ENCODE measurements around the gene SELP. TPM values are rescaled to one million over a fixed set of nuclear protein-coding genes. Genes with fewer than 3 reads are reported as not detected.

Gene SELP
- total RNA-seq, 1 experiment from 2014 or later: not detected

- Histone ChIP-seq H3K4me2 (no peak overlapping the region), H2AFZ (no peak overlapping the region), H3K9me2 (ENCODE audit: insufficient read depth) (no peaks in the 10 kb centered on the region), H3K27ac (no peak overlapping the region), H3K4me1 (replicated peaks; ENCODE audit: insufficient read depth) (no peaks in the 10 kb centered on the region), H4K20me1 (ENCODE audit: insufficient read depth) (no peaks in the 10 kb centered on the region), H3K9me3 (ENCODE audit: insufficient read depth, low read depth) (no peaks in the 10 kb centered on the region), H3K36me3 (ENCODE audit: low read depth) (no peaks in the 10 kb centered on the region), H3F3A (ENCODE audit: insufficient read depth, low read depth) (no peaks in the 10 kb centered on the region), H3K79me2 (ENCODE audit: low read depth) (no peaks in the 10 kb centered on the region), H3K27me3 (ENCODE audit: insufficient read depth, low read depth) (no peaks in the 10 kb centered on the region), H3K4me3 (no peak overlapping the region)
- no TSS peak for BruUV-seq (replicated peaks)
- intact Hi-C loops (cut with micrococcal nuclease; ENCODE audit: unreplicated experiment): loop anchor here (1.0 kb wide), 2 partner anchors 162 to 259 kb away; no protein-coding TSS in a partner anchor
- CTCF ChIA-PET: interaction anchor here (0.5 kb wide), 1 partner anchor 36 kb away, joined by 3 read pairs; the partner anchor contains the start of gene F5
- POLR2A ChIA-PET (ENCODE audit: unreplicated experiment): no interaction called here
- peak in 1 of 2 experiments; percentile 51 for DNase-seq
- TF ChIP-seq CTCF (conservative IDR thresholded peaks at IDR 0.05) (peak; percentile 72), EZH2 (IDR thresholded peaks at IDR 0.05; ENCODE audit: low read depth) (no peak)
These were observed 79.6 kb downstream of the SELP start for GRCh38 chr1:169550294-169550693.

- no peaks in the 10 kb centered on the region for H3K79me2 ChIP-seq (ENCODE audit: low read depth)
- H3K4me3 ChIP-seq: no peak overlapping the region
- H3F3A ChIP-seq (ENCODE audit: insufficient read depth, low read depth): no peaks in the 10 kb centered on the region
- H3K4me2 ChIP-seq: no peak overlapping the region
- no peaks in the 10 kb centered on the region for H3K36me3 ChIP-seq (ENCODE audit: low read depth)
- H3K4me1 ChIP-seq (replicated peaks; ENCODE audit: insufficient read depth): no peaks in the 10 kb centered on the region
- CTCF ChIA-PET: interaction anchor here (0.7 kb wide), 1 partner anchor 853 kb away, joined by 8 read pairs; no protein-coding TSS in a partner anchor
- H4K20me1 ChIP-seq (ENCODE audit: insufficient read depth): no peaks in the 10 kb centered on the region
- TF ChIP-seq EZH2 (IDR thresholded peaks at IDR 0.05; ENCODE audit: low read depth) (no peak), CTCF (conservative IDR thresholded peaks at IDR 0.05) (no peak)
- H3K27ac ChIP-seq: no peak overlapping the region
- H2AFZ ChIP-seq: no peak overlapping the region
- DNase-seq: no peak
- H3K9me2 ChIP-seq (ENCODE audit: insufficient read depth): no peaks in the 10 kb centered on the region
- BruUV-seq (replicated peaks): no TSS peak
- intact Hi-C loops (cut with micrococcal nuclease; ENCODE audit: unreplicated experiment): loop anchor here (5.0 kb wide), 1 partner anchor 171 kb away; no protein-coding TSS in a partner anchor
- no peaks in the 10 kb centered on the region for H3K9me3 ChIP-seq (ENCODE audit: insufficient read depth, low read depth)
- no peaks in the 10 kb centered on the region for H3K27me3 ChIP-seq (ENCODE audit: insufficient read depth, low read depth)
- POLR2A ChIA-PET (ENCODE audit: unreplicated experiment): interaction anchor here (0.6 kb wide), 1 partner anchor 65 kb away, joined by 4 read pairs; no protein-coding TSS in a partner anchor
These were observed 81.6 kb downstream of the SELP start for GRCh38 chr1:169548282-169548681.

- intact Hi-C loops (cut with micrococcal nuclease; ENCODE audit: unreplicated experiment): loop anchor here (1.0 to 5.0 kb wide), 5 partner anchors 60 to 1204 kb away; no protein-coding TSS in a partner anchor
- Histone ChIP-seq H3F3A (ENCODE audit: insufficient read depth, low read depth) (no peaks in the 10 kb centered on the region), H3K4me3 (no peak overlapping the region), H3K79me2 (ENCODE audit: low read depth) (no peaks in the 10 kb centered on the region), H2AFZ (no peak overlapping the region), H3K9me2 (ENCODE audit: insufficient read depth) (no peaks in the 10 kb centered on the region), H3K27ac (no peak overlapping the region), H3K36me3 (ENCODE audit: low read depth) (no peaks in the 10 kb centered on the region), H3K4me1 (replicated peaks; ENCODE audit: insufficient read depth) (no peaks in the 10 kb centered on the region), H3K27me3 (ENCODE audit: insufficient read depth, low read depth) (no peaks in the 10 kb centered on the region), H3K4me2 (no peak overlapping the region), H3K9me3 (ENCODE audit: insufficient read depth, low read depth) (no peaks in the 10 kb centered on the region), H4K20me1 (ENCODE audit: insufficient read depth) (no peaks in the 10 kb centered on the region)
- TF ChIP-seq EZH2 (IDR thresholded peaks at IDR 0.05; ENCODE audit: low read depth): no peak
- peak; percentile 90 for TF ChIP-seq CTCF (conservative IDR thresholded peaks at IDR 0.05)
- POLR2A ChIA-PET (ENCODE audit: unreplicated experiment): no interaction called here
- DNase-seq: peak; percentile 44 to 63
- no TSS peak for BruUV-seq (replicated peaks)
- CTCF ChIA-PET: interaction anchor here (0.6 to 1.5 kb wide), 4 partner anchors 60 to 943 kb away, joined by 3 read pairs; partner anchors contain the start of gene SLC19A2
These were observed 83.6 kb downstream of the SELP start for GRCh38 chr1:169546087-169546995.

Measured in PC-9 (cell line).